T-helper 1 cell (primary cell): ENCODE measurements around the gene RTN4.

ENCODE experiments used
- DNase-seq, 5 donors: peaks; one replicate each; pipeline ENCODE4 v3.0.0-alpha.2; 2012 to 2020

Gene RTN4

DNA sequence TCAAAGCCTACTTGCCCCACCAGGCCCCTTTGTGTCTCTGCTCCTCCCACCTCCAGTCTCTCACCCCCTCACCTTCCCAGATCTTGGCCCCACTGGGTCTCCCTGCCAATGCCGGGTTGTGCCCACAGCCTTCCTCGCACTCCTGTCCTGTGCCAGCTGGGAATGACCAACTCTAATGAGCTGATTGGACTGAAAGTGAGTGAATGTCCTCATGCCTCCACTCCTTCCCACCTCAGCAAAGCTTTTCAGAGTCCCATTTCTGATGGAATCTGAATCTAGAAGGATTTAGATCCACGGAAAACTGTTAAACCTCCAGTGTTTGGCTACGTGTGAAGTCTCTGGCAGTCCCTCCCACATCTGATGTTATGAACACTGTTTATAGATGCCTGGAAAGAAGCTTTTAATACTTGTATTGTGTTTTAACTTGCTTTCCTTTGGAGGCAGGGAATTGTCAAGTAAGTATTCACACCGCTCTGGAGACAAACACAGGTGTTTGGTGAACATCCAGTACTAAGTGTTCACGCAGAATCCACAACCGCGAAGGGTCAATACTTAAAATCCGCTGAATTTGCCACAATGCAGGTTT, 103.9 kb downstream of the RTN4 start:
- DNase-seq, result no peak

DNA sequence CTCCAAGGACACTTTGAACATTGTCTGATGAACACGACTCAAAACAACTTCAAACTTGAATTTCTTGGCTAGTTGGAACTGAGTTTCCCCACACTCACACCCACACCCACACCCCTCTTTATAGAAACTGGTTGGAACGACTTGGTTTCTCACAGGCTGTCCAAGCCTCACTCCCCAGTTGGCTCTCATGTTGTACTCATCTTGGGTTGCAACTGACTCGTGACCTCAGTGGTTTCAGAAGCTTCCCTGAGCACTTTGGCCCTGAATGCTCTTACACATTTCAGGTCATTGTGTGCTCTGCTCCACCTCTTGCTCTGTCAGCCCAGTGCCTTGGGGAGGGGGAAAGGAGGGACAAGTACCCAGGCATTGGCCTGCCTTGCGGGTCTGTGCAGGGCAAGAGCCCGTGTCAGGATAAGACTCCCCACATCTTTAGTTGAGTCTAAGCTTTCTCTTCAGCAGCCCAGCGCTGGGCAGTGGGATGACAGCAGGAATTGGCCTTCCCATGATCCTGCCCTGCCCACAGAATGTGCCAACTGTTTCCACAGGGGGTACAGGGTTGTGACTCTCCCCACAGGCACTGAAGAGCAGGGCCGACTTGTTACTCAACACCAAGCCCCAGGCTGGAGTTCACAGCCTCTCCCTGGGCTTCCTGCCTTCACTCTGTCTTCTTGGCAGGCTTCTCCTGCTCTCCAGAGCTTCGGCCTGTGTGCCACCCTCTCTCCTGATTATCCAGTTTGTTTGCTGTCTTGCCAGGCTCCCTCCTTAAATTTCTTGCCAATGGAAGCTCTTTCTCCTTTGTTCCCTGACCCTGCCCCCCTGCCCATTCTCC, 104.6 kb downstream of the RTN4 start:
- DNase-seq, result peak in 1 of 5 donors; percentile 29

DNA sequence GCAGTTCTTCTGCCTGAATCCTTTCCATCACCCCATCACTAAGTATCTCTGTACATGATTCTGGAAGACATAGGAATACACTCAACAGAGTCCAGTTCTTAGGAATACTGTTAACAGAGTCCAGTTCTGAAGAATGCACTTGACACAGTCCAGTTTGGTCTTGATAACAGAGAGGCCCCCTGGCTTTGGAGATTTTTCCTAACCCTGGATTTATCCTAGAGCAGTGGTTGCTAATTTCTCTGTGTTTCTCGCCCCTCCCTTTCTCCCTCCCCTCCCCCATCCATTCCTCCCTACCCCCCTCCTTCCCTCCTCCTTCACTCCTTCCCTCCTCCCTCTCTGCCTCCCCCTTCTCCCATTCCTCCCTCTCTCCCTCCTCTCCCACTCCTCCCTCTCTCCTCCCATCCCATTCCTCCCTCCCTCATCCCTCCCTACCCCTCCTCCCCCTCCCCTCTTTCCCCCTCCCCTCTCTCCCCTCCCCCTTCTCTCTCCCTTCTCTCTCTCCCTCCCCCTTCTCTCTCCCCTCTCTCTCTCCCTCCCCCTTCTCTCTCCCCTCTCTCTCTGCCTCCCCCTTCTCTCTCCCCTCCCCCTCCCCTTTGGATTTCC, 105.4 kb downstream of the RTN4 start:
- DNase-seq, result no peak

DNA sequence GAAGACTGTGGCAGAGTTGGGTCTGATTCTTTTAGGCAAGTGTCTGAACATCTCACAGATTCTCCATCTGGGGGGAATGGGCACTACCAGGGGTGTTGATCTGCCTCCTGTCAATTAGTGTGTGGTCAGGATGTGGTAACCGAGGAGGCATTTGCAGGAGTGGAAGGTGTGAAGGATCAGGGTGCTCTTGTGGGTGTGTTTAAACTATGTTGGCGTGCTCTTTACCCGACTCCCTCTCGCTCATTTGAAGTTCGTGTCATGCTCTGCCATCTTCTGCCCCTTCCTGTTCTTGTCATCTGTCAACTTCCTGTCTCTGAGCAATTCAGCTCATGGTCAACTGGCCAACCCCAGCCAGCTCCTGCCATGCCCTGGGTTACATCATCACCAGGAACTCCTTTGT, 107.9 kb downstream of the RTN4 start:
- peak in 2 of 5 donors; percentile 3 to 73 for DNase-seq

DNA sequence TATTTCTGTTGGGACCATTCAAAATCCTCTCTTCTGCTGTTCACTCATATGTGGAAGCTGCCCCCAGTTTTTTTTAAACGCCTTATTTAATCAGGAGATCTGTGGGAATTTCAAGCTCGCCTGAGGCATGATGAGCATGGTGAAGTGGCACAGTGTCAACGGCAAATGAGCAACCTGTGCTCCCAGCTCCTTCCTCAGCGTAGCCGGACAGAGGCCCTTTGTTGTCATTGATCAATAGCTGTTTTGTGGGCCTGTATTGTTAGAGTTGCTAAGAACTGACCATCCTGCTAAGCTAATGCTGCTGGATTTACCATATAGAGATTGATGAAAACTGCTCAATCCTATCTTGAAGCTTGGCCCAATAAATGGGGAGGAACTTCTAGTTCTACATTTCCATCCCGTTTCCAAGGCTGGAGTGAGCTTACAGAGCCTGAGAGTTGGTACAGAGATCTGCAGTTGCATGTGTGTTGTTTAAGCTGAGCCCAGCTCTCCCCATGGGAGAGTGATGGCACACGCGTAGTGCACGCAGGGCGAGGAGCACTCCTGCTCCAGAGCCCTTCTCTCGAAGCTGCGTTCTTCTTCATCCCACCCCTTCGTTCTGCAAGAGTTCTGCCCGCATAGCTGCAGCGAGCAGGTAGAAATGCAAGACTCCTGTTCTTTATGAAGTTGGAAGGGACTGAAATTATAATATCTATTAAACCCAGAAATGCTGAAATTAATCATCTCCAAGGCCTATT, 108.8 kb downstream of the RTN4 start:
- DNase-seq, result no peak

DNA sequence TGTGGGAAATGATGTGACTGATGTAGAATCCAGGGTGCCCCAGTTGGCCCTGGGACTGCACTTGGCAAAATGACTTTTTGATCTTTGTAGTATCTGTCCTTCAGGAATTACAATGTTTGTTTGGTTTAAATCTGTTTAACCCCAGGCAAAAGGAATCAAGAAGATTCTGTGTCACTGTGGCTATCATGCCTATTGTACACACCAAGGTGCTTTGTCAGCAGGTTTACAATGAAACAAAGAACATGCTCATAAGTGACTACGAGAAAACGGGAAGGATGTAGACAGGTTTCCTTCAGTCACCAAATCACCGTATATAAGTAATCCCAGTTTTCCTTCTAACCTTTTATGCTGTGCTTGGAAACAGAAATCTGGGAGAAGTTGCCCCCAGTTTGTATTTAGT, 109.5 kb downstream of the RTN4 start:
- DNase-seq, result no peak

DNA sequence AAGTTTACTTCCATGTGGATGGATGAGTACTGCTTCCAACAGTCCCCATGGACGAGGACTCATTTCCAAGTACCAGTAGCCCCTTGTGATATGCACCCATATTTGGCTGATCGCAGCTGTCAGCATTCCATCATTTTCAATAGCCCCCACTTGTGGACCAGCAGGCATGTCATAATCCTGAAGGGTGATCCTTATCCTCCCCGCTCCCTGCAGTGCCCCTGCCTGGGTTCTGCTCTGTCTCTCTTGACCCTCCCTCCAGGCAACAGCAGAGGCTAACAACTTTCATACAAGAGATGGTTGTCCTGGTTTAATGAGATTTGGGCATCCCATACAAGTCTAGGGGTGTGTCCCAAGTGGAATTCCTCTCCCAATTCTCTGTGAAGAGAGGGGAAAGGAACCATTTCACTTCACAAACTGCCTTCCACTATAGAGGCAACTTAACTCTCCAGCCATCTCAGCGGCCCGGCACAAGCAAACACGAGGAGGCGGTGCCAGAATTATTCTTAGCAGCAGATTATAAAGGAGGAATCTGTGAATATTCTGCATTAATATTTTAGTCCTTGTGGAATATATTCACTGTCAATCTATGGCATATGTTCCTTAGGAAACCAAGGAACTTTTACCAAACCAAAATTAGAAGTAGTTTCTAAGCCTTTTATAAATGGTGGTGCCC, 110.7 kb downstream of the RTN4 start:
- DNase-seq, result no peak

DNA sequence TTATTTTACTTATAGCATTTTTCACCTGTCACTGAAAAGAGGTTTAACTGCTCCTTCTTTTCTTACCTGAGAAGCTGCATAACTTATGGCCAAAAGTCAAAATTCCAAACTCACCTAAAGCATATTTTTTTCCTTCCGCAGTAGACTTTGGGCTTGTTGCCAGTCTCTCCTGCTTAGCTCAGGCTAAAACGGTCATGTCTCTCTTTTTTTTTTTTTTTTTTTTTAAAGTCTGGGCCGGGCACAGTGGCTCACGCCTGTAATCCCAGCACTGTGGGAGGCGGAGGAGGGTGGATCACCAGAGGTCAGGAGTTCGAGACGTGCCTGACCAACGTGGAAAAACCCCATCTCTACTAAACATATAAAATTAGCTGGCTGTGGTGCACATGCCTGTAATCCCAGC, 113.5 kb downstream of the RTN4 start:
- no peak for DNase-seq

DNA sequence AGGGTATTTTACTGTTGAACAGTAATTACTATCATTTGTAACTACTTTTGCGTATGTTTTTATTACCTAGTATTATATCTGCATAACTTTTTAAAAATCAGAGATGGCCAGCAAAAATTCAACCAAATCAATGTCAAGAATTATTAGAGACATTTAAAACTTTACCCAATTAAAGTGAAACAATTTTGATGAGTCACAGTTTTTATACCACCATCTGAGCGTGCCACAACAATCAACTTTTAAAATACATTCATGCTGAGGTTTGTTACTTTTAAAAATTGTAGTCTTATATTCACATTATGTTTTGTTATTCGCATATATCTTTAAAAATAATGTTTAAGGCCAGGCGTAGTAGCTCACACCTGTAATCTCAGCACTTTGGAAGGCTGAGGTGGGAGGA, 114.9 kb downstream of the RTN4 start:
- no peak for DNase-seq

DNA sequence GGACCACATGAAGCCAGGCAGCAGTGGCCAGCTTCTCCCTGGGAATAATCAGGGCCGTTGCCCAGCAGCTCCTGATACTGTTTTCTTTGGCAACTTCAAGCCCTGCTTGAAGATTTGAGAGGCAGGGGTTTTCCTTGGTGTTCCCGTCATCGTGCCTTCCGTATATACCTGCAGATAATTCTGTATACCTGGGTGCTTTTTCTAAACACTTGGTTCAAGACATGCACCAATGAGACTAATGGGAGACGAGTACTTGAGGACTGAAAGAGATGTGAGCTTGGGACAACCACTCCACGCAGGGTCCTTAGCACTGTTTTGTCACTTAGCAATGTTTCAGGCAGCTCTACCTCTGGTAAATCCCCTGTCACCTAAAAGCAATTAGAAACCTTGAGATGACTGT, 118.8 kb downstream of the RTN4 start:
- no peak for DNase-seq

DNA sequence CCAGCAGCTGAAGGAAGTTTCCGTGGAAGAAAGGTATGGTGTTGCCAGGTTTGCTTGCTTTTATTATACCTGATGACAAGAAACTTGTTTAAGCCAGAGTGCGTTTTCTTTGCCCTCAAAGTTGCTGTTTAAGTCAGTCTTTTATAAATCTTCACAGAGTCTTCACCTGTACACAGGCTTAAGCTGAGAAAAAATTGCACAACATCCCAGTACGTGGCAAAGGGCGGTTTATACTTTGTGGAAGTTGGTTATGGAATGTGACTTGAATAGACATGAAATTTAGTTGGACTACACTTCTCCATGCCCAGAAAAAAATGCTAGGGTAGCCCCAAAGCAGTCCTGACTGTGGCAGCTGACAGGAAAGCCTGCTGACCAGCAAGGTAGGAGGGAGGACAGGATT, 121.5 kb downstream of the RTN4 start:
- DNase-seq, result no peak

DNA sequence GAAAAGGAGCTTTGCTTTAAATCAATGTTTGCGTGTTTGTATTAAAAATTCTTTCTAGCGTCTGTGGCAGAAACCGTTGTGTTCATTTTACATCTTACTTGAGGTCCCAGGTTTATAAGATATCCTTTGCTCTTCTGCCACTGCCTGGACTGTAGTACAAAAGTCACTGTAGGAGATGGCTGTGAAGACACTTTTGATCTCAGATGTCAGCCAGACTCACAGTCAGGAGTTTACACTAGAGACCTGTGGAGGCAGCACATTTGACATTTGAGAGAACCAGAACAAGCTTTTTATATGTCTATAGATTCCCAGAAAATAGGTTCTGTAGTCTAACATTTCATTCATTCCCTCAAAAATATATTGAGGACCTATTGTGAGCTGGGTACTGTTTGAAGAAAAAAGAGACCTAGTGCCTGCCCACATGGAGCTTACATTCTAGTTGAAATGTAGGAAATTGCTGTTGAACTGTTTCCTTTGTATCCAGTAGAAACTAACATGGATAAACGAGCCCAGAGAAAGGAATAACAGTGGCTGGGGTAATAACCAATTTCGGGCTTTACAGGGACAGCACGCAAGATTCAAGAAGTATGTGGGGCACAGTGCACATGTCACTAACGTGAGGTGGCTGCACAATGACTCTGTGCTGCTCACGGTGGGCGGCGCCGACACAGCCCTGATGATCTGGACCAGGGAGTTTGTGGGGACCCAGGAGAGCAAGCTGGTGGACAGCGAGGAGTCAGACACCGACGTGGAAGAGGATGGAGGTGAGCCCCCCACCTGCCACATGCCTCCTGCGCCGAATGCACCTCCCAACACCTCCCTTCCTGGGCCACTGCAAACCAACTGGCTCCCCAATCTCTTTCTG, 122.3 kb downstream of the RTN4 start:
- DNase-seq, result no peak

DNA sequence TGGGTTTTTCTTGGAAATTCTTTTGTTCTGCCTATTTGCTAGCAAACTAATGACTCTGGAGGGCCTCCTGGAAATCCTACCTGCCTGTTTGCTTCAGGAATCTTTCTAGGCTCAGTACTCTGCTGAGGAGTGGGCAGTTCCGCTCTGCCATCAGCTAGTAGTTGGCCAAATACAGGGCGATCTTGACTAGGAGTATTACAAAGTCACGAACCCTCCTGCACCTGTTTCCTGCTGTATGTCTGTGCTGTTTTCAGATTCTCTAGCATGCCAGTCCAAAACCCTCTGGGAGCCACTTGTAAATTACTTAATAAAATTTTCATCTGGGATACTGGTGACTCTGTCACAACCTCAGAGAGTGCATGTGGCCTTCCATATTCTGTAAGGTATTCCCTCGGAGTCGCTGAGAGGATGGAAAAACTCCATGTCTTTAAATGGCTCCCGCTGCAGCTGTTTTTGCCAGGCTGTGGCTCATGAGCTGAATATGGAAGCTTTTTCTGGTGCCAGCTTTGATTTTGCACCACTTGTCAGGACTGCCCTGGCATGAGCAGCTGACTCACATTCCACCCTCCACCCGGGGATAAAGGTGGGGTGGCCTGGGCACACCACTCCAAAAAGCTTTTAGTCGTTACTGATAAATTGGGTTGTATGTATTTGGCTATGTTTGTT, 123.0 kb downstream of the RTN4 start:
- no peak for DNase-seq

DNA sequence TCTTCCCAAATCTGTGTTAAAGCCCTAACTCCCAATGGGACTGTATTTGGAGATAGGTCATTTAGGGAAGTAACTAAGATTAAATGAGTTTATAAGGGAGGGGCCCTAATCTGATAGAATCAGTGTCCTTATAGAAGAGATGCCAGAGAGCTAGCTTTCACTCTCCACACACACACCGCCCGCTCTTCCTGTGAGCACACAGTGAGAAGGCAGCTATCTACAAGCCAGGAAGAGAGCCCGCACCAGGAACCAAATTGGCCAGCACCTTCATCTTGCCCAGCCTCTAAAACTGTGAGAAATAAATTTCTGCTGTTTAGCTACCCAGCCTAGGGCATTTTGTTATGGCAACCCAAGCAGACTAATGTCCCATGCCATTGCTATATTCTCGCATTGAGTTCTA, 125.2 kb downstream of the RTN4 start:
- no peak for DNase-seq

DNA sequence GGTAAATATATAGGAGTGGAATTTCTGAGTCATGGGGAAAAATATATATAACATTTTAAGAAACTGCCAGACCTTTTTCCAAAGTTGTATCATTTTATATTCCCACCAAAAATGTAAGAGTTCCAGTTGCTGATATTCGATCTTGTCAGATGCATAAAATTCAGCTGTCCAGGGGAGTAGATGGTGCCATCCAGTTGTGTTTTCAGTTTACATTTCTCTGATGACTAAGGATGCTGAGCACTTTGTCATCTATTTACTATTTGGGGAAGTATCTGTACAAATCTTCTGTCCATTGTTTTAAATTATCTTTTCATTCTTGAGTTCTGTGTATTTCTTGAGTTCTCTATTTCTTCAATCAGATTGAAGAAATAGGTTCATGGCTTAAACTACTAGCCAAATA, 126.1 kb downstream of the RTN4 start:
- no peak for DNase-seq
